ENCODE measurements around the gene E2F7.

- no peak for TF ChIP-seq CTCF (conservative IDR thresholded peaks at IDR 0.05 in 1 of 2, IDR thresholded peaks at IDR 0.05 in 1 of 2; ENCODE audit: low read depth in 1 of 2, low read length in 2 of 2)
- TF ChIP-seq EZH2 (IDR thresholded peaks at IDR 0.05; ENCODE audit: low read length, missing control alignments): no peak
Observed at GRCh38 chr12:77023501-77023900, 41.9 kb downstream of the E2F7 start.

All from fibroblast of lung (primary cell).